ENCODE data around the gene KRTAP2-2.

DNA sequence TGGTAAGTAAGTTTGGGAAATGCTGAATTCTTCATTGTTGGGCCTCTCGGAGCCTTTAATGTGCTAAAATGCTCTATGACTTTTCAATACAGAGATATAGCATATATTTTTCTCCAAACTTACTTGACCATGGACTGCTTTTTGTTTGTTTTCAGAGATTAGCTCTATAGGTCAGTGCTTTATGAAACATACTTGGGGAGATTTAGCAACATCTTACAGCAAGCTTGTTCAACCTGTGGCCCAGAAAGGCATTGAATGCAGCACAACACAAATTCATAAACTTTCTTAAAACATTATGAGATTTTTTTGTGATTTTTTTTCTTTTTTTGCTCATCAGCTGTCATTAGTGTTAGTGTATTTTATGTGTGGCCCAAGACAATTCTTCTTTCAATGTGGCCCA, 45.1 kb downstream of the KRTAP2-2 start:
- TF ChIP-seq POLR2AphosphoS5 (IDR thresholded peaks at IDR 0.05; ENCODE audit: insufficient read depth, low read depth, low read length) (no peak), EZH2 (IDR thresholded peaks at IDR 0.05; ENCODE audit: borderline replicate concordance, low read depth, low read length, severe bottlenecking) (no peak), POLR2A (IDR thresholded peaks at IDR 0.05; ENCODE audit: low read depth, low read length) (no peak), GATA2 (IDR thresholded peaks at IDR 0.05; ENCODE audit: insufficient read depth, insufficient read length, low read depth, low read length) (no peak)
- TF ChIP-seq, protein P1, sequence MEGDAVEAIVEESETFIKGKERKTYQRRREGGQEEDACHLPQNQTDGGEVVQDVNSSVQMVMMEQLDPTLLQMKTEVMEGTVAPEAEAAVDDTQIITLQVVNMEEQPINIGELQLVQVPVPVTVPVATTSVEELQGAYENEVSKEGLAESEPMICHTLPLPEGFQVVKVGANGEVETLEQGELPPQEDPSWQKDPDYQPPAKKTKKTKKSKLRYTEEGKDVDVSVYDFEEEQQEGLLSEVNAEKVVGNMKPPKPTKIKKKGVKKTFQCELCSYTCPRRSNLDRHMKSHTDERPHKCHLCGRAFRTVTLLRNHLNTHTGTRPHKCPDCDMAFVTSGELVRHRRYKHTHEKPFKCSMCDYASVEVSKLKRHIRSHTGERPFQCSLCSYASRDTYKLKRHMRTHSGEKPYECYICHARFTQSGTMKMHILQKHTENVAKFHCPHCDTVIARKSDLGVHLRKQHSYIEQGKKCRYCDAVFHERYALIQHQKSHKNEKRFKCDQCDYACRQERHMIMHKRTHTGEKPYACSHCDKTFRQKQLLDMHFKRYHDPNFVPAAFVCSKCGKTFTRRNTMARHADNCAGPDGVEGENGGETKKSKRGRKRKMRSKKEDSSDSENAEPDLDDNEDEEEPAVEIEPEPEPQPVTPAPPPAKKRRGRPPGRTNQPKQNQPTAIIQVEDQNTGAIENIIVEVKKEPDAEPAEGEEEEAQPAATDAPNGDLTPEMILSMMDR (IDR thresholded peaks at IDR 0.05; ENCODE audit: extremely low read depth in 1 of 2, insufficient read depth in 1 of 2, low read depth in 1 of 2, low read length in 2 of 2): no peak
- TF ChIP-seq, protein P2, sequence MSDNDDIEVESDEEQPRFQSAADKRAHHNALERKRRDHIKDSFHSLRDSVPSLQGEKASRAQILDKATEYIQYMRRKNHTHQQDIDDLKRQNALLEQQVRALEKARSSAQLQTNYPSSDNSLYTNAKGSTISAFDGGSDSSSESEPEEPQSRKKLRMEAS (IDR thresholded peaks at IDR 0.05; ENCODE audit: insufficient read depth, insufficient read length): no peak
